Measurements from ENCODE around the gene MALRD1.

GRCh38 chr10:19480353-19480752, 431.8 kb downstream of the MALRD1 start:
- TF ChIP-seq, protein P1, sequence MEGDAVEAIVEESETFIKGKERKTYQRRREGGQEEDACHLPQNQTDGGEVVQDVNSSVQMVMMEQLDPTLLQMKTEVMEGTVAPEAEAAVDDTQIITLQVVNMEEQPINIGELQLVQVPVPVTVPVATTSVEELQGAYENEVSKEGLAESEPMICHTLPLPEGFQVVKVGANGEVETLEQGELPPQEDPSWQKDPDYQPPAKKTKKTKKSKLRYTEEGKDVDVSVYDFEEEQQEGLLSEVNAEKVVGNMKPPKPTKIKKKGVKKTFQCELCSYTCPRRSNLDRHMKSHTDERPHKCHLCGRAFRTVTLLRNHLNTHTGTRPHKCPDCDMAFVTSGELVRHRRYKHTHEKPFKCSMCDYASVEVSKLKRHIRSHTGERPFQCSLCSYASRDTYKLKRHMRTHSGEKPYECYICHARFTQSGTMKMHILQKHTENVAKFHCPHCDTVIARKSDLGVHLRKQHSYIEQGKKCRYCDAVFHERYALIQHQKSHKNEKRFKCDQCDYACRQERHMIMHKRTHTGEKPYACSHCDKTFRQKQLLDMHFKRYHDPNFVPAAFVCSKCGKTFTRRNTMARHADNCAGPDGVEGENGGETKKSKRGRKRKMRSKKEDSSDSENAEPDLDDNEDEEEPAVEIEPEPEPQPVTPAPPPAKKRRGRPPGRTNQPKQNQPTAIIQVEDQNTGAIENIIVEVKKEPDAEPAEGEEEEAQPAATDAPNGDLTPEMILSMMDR (conservative IDR thresholded peaks at IDR 0.05 in 1 of 2, IDR thresholded peaks at IDR 0.05 in 1 of 2; ENCODE audit: extremely low read depth in 1 of 2, insufficient read depth in 1 of 2, low read depth in 1 of 2, low read length in 2 of 2), result no peak
- no peak for TF ChIP-seq EZH2 (IDR thresholded peaks at IDR 0.05; ENCODE audit: borderline replicate concordance, low read length)
